Liver (tissue), 3 donors: ENCODE data around the gene C5orf58.
"Not testable (repeated sequence)": the region's sequence is repeated elsewhere in the genome, so short reads cannot be mapped to it uniquely, and the experiment has no call there.

Experiments used
- EGR1 ChIP-seq, 2 donors: IDR thresholded peaks; 2 replicates each; pipeline ENCODE4 v1.6.1; 2016 to 2018; ENCODE audit warnings: antibody characterized with exemption in 2 of 2, low read depth in 2 of 2
- NR2F2 ChIP-seq: IDR thresholded peaks from 2 replicates; pipeline ENCODE4 v1.6.1; 2016; ENCODE audit warnings: antibody characterized with exemption
- SP1 ChIP-seq: IDR thresholded peaks from 2 replicates; pipeline ENCODE4 v1.6.1; 2018; ENCODE audit warnings: antibody characterized with exemption, mild to moderate bottlenecking
- TAF1 ChIP-seq: conservative IDR thresholded peaks from 2 replicates; pipeline ENCODE4 v1.6.1; 2016; ENCODE audit warnings: antibody characterized with exemption, mild to moderate bottlenecking
- TF ChIP-seq, protein P1 (sequence below): fragments of 150-350 bp; IDR thresholded peaks from 2 replicates; pipeline ENCODE4 v1.5.1; 2017; ENCODE audit warnings: improper control_type of control experiment, low read depth, low read length; ENCODE audit not compliant: missing input control
- donor health status: healthy.
- donor health status: healthy.

DNA sequence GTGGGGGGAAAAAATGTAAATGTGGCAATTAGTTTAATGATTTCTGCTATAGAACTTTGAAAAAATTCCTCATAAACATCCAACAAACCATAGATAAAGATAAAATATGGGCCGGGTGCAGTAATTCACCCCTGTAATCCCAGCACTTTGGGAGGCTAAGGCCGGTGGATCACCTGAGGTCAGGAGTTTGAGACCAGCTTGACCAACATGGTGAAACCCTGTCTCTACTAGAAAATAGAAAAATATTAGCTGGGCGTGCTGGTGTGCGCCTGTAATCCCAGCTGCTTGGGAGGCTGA, 16.1 kb downstream of the C5orf58 start:
- TF ChIP-seq TAF1; SP1; NR2F2; EGR1 (IDR thresholded peaks at IDR 0.05; ENCODE audit: low read depth in 2 of 2): not testable (repeated sequence)
- TF ChIP-seq, protein P1, sequence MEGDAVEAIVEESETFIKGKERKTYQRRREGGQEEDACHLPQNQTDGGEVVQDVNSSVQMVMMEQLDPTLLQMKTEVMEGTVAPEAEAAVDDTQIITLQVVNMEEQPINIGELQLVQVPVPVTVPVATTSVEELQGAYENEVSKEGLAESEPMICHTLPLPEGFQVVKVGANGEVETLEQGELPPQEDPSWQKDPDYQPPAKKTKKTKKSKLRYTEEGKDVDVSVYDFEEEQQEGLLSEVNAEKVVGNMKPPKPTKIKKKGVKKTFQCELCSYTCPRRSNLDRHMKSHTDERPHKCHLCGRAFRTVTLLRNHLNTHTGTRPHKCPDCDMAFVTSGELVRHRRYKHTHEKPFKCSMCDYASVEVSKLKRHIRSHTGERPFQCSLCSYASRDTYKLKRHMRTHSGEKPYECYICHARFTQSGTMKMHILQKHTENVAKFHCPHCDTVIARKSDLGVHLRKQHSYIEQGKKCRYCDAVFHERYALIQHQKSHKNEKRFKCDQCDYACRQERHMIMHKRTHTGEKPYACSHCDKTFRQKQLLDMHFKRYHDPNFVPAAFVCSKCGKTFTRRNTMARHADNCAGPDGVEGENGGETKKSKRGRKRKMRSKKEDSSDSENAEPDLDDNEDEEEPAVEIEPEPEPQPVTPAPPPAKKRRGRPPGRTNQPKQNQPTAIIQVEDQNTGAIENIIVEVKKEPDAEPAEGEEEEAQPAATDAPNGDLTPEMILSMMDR, result not testable (repeated sequence)
